MM.1S (cell line): Measurements from ENCODE around the gene RABGAP1L.

Source experiments
- DNase-seq: peaks from one replicate; pipeline ENCODE4 v3.0.0-alpha.2; 2015
- H2AFZ ChIP-seq: fragments of 300-600 bp; sonication (generic); 2 replicates; pipeline ENCODE4 v1.6.0; 2016; ENCODE audit warnings: antibody characterized with exemption, low read length
- H3F3A ChIP-seq: fragments of 300-600 bp; sonication (generic); 2 replicates; pipeline ENCODE4 v1.6.1; 2016; ENCODE audit warnings: mild to moderate bottlenecking, antibody characterized with exemption, low read length, moderate library complexity, mixed read lengths; ENCODE audit not compliant: insufficient read depth
- H3K27ac ChIP-seq: fragments of 300-600 bp; sonication (generic); 2 replicates; pipeline ENCODE4 v1.5.1; 2016; ENCODE audit warnings: mild to moderate bottlenecking, low read length
- H3K27me3 ChIP-seq: fragments of 300-600 bp; sonication (generic); replicated peaks from 2 replicates; pipeline ENCODE4 v1.6.0; 2016; ENCODE audit warnings: low read length; ENCODE audit not compliant: insufficient read depth
- H3K36me3 ChIP-seq: fragments of 300-600 bp; sonication (generic); replicated peaks from 2 replicates; pipeline ENCODE4 v1.6.1; 2016; ENCODE audit warnings: mild to moderate bottlenecking, low read length, mixed read lengths; ENCODE audit not compliant: insufficient read depth
- H3K4me1 ChIP-seq: fragments of 300-600 bp; sonication (generic); 2 replicates; pipeline ENCODE4 v1.6.1; 2016; ENCODE audit warnings: low read length, mixed read lengths
- H3K4me2 ChIP-seq: fragments of 300-600 bp; sonication (generic); 2 replicates; pipeline ENCODE4 v1.6.0; 2016; ENCODE audit warnings: low read depth, low read length
- H3K4me3 ChIP-seq: fragments of 300-600 bp; sonication (generic); 2 replicates; pipeline ENCODE4 v1.5.1; 2016; ENCODE audit warnings: low read length, mixed read lengths
- H3K79me2 ChIP-seq: fragments of 300-600 bp; sonication (generic); 2 replicates; pipeline ENCODE4 v1.6.1; 2016; ENCODE audit warnings: mixed run types, low read length, mixed read lengths
- H3K9ac ChIP-seq: fragments of 300-600 bp; sonication (generic); 2 replicates; pipeline ENCODE4 v1.6.1; 2016; ENCODE audit warnings: low read length, mixed read lengths
- H3K9me2 ChIP-seq: fragments of 300-600 bp; sonication (generic); replicated peaks from 2 replicates; pipeline ENCODE4 v1.6.1; 2016; ENCODE audit warnings: mild to moderate bottlenecking, low read length, mixed read lengths; ENCODE audit not compliant: insufficient read depth
- H3K9me3 ChIP-seq: fragments of 300-600 bp; sonication (generic); replicated peaks from 2 replicates; pipeline ENCODE4 v1.6.1; 2016; ENCODE audit warnings: mild to moderate bottlenecking, low read length, mixed read lengths; ENCODE audit not compliant: insufficient read depth
- H4K20me1 ChIP-seq: fragments of 300-600 bp; sonication (generic); 2 replicates; pipeline ENCODE4 v1.6.1; 2016; ENCODE audit warnings: mild to moderate bottlenecking, low read length, moderate library complexity, mixed read lengths; ENCODE audit not compliant: insufficient read depth
- EZH2 ChIP-seq: fragments of 300-600 bp; sonication (generic); optimal IDR thresholded peaks from 2 replicates; pipeline ENCODE3; 2017; ENCODE audit warnings: low read depth, mild to moderate bottlenecking, antibody characterized with exemption, low read length, mixed read lengths
- EZH2phosphoT487 ChIP-seq: fragments of 300-600 bp; sonication (generic); IDR thresholded peaks from 2 replicates; pipeline ENCODE4 v1.6.1; 2018; ENCODE audit warnings: antibody characterized with exemption, low read length
- TF ChIP-seq, protein P1 (sequence below): fragments of 300-600 bp; sonication (generic); IDR thresholded peaks from 2 replicates; pipeline ENCODE4 v1.5.1; 2016; ENCODE audit warnings: antibody characterized with exemption, low read length, mixed read lengths

RABGAP1L gene

DNA sequence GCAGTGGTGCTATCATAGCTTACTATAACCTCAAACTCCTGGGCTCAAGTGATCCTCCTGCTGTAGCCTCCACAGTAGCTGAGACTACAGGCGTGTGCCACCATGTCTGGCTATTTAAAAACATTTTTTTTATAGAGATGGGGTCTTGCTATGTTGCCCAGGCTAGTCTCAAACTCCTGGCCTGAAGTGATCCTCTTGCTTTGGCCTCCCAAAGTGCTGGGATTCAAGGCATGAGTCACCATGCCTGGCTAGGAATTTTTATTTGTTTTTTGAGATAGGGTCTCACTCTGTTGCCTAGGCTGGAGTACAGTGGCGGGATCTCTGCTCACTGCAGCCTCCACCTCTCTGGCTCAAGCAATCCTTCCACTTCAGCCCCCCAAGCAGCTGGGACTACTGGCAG, 8.8 kb upstream of the RABGAP1L start:
- H3K9me2 ChIP-seq = no peaks in the 10 kb centered on the region
- no peak overlapping the region for H3K9ac ChIP-seq

DNA sequence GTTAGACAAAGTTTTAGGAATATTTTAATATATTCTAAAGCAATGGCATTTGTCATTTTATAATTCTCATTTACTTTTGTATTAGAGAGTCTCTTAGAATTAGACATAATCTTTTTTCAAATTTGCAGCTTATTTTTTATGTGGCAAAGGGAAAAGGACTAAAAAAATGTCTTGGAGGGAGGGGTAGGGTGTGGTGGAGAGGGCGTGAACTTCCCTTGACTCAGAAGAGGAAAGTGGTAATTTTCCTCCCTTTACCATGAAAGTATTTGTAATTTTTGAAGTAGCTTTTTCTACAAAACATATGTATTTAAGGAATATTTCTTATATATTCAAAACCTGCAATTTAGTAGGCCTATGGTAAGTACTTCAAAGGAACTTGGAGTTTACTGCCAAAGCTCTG, 6.9 kb upstream of the RABGAP1L start:
- no peaks in the 10 kb centered on the region for H3K27me3 ChIP-seq
- DNase-seq = no peak
- H3K27ac ChIP-seq = no peak overlapping the region
- no peaks in the 10 kb centered on the region for H3K9me2 ChIP-seq
- no peak overlapping the region for H3K4me2 ChIP-seq
- H3K4me1 ChIP-seq = peaks cover 10% of the 10 kb centered on the region
- H3K4me3 ChIP-seq = no peak overlapping the region
- H3K36me3 ChIP-seq = no peaks in the 10 kb centered on the region
- TF ChIP-seq EZH2 = no peak
- no peak for TF ChIP-seq EZH2phosphoT487
- TF ChIP-seq, protein P1, sequence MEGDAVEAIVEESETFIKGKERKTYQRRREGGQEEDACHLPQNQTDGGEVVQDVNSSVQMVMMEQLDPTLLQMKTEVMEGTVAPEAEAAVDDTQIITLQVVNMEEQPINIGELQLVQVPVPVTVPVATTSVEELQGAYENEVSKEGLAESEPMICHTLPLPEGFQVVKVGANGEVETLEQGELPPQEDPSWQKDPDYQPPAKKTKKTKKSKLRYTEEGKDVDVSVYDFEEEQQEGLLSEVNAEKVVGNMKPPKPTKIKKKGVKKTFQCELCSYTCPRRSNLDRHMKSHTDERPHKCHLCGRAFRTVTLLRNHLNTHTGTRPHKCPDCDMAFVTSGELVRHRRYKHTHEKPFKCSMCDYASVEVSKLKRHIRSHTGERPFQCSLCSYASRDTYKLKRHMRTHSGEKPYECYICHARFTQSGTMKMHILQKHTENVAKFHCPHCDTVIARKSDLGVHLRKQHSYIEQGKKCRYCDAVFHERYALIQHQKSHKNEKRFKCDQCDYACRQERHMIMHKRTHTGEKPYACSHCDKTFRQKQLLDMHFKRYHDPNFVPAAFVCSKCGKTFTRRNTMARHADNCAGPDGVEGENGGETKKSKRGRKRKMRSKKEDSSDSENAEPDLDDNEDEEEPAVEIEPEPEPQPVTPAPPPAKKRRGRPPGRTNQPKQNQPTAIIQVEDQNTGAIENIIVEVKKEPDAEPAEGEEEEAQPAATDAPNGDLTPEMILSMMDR = no peak
- H3F3A ChIP-seq = peaks cover 7% of the 10 kb centered on the region
- no peaks in the 10 kb centered on the region for H3K9me3 ChIP-seq
- no peak overlapping the region for H2AFZ ChIP-seq
- H4K20me1 ChIP-seq = no peaks in the 10 kb centered on the region
- no peak overlapping the region for H3K9ac ChIP-seq
- H3K79me2 ChIP-seq = no peaks in the 10 kb centered on the region

More for the DNA sequence above, 8.8 kb upstream of the RABGAP1L start:
- H3K9me3 ChIP-seq = no peaks in the 10 kb centered on the region
- no peak overlapping the region for H3K4me3 ChIP-seq
- H3K36me3 ChIP-seq = no peaks in the 10 kb centered on the region
- no peaks in the 10 kb centered on the region for H3K4me1 ChIP-seq
- no peaks in the 10 kb centered on the region for H3K27me3 ChIP-seq
- TF ChIP-seq EZH2phosphoT487 (no peak), EZH2 (no peak)
- TF ChIP-seq, protein P1 = no peak
- no peaks in the 10 kb centered on the region for H3K79me2 ChIP-seq
- DNase-seq = no peak
- no peak overlapping the region for H2AFZ ChIP-seq
- no peak overlapping the region for H3K27ac ChIP-seq
- no peak overlapping the region for H3K4me2 ChIP-seq
- no peaks in the 10 kb centered on the region for H3F3A ChIP-seq
- no peaks in the 10 kb centered on the region for H4K20me1 ChIP-seq

GRCh38 chr1:174153085-174153824, 6.1 kb upstream of the RABGAP1L start:
- Histone ChIP-seq H3F3A (peaks cover 16% of the 10 kb centered on the region), H3K4me2 (no peak overlapping the region), H4K20me1 (no peaks in the 10 kb centered on the region), H2AFZ (no peak overlapping the region), H3K9ac (no peak overlapping the region), H3K27me3 (no peaks in the 10 kb centered on the region), H3K79me2 (no peaks in the 10 kb centered on the region), H3K36me3 (no peaks in the 10 kb centered on the region), H3K27ac (no peak overlapping the region), H3K4me3 (no peak overlapping the region), H3K4me1 (peaks cover 18% of the 10 kb centered on the region), H3K9me3 (no peaks in the 10 kb centered on the region), H3K9me2 (no peaks in the 10 kb centered on the region)
- DNase-seq = no peak
- TF ChIP-seq EZH2 (no peak), EZH2phosphoT487 (no peak)
- TF ChIP-seq, protein P1 = no peak
